Stomach (tissue), 4 donors: Measurements from ENCODE around the gene TRIM37.
"Not testable (repeated sequence)": the region's sequence is repeated elsewhere in the genome, so short reads cannot be mapped to it uniquely, and the experiment has no call there.

Experiments
- CTCF ChIP-seq, 7 experiments: fragments of 450-650 bp in 4 of 7; fragments of 200-600 bp in 3 of 7; sonication (generic) in 3 of 7; IDR thresholded peaks; one replicate each; pipeline ENCODE4 v1.5.1; 2016 to 2019; ENCODE audit warnings: antibody characterized with exemption in 7 of 7, control low read depth in 2 of 7, mild to moderate bottlenecking in 1 of 7
- EP300 ChIP-seq: sonication (generic); formaldehyde crosslinking; IDR thresholded peaks from one replicate; pipeline ENCODE4 v1.6.1; 2017; ENCODE audit warnings: antibody characterized with exemption

DNA sequence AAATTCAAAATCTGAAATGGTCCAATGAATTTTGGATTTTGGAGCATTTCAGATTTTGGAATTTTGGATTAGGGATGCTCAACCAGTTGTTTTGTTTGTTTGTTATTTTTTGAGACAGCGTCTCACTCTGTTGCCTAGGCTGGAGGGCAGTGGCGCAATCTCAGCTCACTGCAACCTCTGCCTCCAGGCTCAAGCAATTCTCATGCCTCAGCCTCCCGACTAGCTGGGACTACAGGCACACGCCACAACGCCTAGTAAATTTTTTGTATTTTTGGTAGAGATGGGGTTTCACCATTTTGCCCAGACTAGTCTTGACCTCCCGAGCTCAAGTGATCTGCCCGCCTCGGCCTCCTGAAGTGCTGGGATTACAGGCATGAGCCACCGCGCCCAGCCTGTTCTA, 31.7 kb upstream of the TRIM37 start:
- TF ChIP-seq CTCF (IDR thresholded peaks at IDR 0.05); EP300: not testable (repeated sequence)
